ENCODE measurements around the gene ORAI3. TPM values are rescaled to one million over a fixed set of nuclear protein-coding genes. Genes with fewer than 3 reads are reported as not detected.

The ORAI3 gene
- total RNA-seq, 1 experiment from 2014 or later, result 26.9 TPM

GRCh38 chr16:30982548-30983288 lies 33.9 kb downstream of the ORAI3 start:
- intact Hi-C loops (cut with micrococcal nuclease; ENCODE audit: unreplicated experiment), result no loop called here

More at GRCh38 chr16:30982548-30983288, 33.9 kb downstream of the ORAI3 start:
- no peaks in the 10 kb centered on the region for H3K27me3 ChIP-seq (ENCODE audit: control insufficient read depth, insufficient read depth, low read length)
- H3K36me3 ChIP-seq (ENCODE audit: control insufficient read depth, insufficient read depth, low read length), result peaks cover 3% of the 10 kb centered on the region; the same call in 1 of the 2 replicates
- no peak overlapping the region for H3K27ac ChIP-seq (ENCODE audit: low read length)
- ATAC-seq (no peak), DNase-seq (ENCODE audit: low read depth, low spot score) (no peak)
- POLR2A ChIA-PET, result no interaction called here
- in situ Hi-C loops (cut with HindIII; ENCODE audit: low pct_unique_long_range_greater_than_20kb, low sequenced_read_pairs), result no loop called here
- H3K4me1 ChIP-seq (ENCODE audit: control insufficient read depth, insufficient read depth, low read length), result peaks cover 9% of the 10 kb centered on the region
- H3K9me3 ChIP-seq (ENCODE audit: control insufficient read depth, insufficient read depth, low read depth, low read length), result no peaks in the 10 kb centered on the region
- TF ChIP-seq SIN3A (IDR thresholded peaks at IDR 0.05; ENCODE audit: borderline replicate concordance, insufficient read depth, low read depth, low read length) (no peak), CTCF (IDR thresholded peaks at IDR 0.05) (no peak), TCF7L2 (IDR thresholded peaks at IDR 0.05; ENCODE audit: low read depth, low read length) (no peak), REST (IDR thresholded peaks at IDR 0.05; ENCODE audit: insufficient read depth in 1 of 2, low read depth in 2 of 2, low read length in 1 of 2) (no peak), POLR2AphosphoS5 (IDR thresholded peaks at IDR 0.05; ENCODE audit: low read depth, low read length) (no peak)
- no peak overlapping the region for H3K4me3 ChIP-seq (ENCODE audit: low read depth in 2 of 2, low read length in 2 of 2)
- BruUV-seq (replicated peaks), result no TSS peak
- CTCF ChIA-PET, result interaction anchor here (0.5 to 1.3 kb wide), 3 partner anchors 28 to 159 kb away, joined by 3 to 12 read pairs (median 4); no protein-coding TSS in a partner anchor

Data from Panc1 (cell line).